A172 (cell line): ENCODE results near the gene TRPC5OS. TPM values are rescaled to one million over a fixed set of nuclear protein-coding genes. Genes with fewer than 3 reads are reported as not detected.

Source experiments
- DNase-seq: peaks from one replicate; pipeline ENCODE4 v3.0.0-alpha.2; 2015; ENCODE audit warnings: low spot score
- total RNA-seq: library from RNA; depleted of rRNA; stranded (reverse); fragments of >200 nt; shearing (Covaris generic); gene quantifications from 2 replicates; pipeline ENCODE4 v1.2.3, GENCODE V29; 2014; rRNA removed

TRPC5OS gene
- total RNA-seq, result not detected in 2 replicates

DNA sequence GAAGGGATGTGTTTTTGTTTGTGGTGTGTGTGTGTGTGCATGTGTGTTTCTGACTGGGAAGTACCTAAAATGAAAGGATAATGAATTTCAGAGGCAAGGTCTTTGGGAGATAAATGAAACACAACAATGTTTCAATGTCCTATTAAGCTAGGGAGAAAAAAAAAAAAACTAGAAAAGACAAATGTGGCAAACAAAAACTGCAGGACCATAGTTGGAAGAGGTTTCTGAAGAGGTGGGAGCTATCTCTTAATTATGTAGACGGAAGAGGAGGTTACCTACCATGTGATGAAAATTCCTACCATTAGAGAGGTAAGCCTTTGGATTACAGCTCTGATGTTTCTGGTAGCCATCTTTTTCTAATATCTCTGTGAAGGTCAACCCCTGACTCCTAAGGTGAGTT, at the start of gene TRPC5OS:
Gene TRPC5OS, plus strand, starts transcription at position 301 of the 400 bp plus-strand sequence. CDS start 25,669 bp downstream, outside the sequence.
- DNase-seq, result no peak

GRCh38 chrX:111829345-111829744, 46.6 kb upstream of the TRPC5OS start:
- DNase-seq, result no peak

GRCh38 chrX:111830571-111830970, 45.4 kb upstream of the TRPC5OS start:
- DNase-seq, result no peak

DNA sequence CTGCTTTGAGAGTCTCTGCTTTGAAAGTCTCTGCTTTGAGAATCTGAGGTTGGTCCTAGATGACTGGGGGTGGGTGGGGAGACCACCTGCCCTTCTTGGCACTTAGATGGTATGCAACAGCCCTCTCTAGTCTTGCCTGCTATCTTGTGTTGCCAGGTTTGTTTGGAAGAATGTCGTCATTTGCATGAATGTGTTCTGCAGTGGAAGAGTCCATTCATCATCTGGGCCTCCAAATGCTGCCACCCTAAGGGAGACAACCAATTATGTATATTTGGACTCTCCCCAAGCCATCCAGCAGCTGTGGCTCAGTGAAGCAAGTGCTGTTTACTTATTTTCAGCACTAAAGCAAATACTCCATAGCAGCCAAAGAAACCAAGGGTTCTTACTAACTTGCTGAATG, 44.6 kb upstream of the TRPC5OS start:
- no peak for DNase-seq

DNA sequence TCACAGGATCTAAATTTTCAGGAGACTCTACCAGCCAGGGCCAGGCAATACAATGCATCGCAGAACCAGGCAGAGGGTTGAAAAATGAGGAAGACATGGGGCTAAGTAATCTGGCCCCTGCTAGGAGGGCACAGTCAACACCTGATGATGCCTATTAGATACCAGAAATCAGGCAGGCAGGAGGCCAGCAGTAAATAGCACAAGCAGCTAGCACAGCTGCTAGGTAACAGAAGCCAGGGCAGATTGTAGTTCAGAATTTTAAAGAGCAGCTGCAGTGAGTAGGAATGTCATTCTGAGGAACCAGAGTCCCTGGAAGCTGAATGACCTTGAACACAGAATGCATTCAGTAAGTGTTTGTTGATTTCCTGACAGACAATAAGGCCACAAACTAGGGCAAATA, 38.8 kb upstream of the TRPC5OS start:
- DNase-seq, result no peak

GRCh38 chrX:111847491-111848133, 28.4 kb upstream of the TRPC5OS start:
- no peak for DNase-seq

GRCh38 chrX:111848541-111848940, 27.4 kb upstream of the TRPC5OS start:
- DNase-seq, result no peak

DNA sequence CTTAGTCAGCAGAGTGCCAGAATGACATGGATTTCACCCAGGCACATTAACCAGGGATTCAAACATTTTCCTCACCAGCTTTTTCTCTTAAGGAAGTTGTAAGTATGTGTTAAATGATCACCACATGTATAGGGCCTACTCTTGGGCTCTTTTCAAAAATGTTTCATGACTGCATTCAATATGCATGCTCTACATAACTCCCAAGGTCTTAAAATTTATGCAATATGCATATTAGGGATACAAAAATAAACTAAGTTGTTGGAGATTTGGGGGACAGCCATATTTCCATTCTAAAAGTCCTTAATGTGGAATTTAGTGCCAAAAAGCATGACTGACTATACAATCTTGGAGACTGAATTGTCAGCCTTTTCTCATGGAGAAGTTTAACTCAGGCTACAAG, 25.0 kb upstream of the TRPC5OS start:
- no peak for DNase-seq

GRCh38 chrX:111854556-111855490, 21.2 kb upstream of the TRPC5OS start:
- no peak for DNase-seq

DNA sequence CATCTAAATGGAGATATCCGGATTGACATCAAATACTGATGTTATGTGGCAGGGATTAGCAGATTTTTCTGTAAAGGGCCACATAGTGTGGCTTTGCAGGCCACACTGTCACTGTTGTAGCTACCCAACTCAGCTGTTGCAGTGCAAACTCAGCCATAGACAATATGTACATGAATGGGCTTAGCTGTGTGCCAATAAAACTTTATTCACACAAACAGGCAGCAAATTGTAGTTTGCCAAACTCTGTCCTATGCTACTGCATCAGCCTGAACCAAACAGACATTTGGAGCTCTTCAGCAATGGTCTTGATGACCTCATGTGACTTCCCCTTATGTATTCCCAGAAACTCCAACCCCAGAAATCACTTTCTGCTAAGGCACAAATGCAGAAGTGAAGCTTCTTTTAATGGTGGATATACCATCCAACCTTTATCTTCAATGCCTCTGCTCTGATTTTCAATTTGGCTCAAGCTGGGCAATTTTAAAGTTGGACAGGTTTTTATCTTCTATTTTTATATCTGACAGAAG, 18.4 kb upstream of the TRPC5OS start:
- DNase-seq, result no peak

DNA sequence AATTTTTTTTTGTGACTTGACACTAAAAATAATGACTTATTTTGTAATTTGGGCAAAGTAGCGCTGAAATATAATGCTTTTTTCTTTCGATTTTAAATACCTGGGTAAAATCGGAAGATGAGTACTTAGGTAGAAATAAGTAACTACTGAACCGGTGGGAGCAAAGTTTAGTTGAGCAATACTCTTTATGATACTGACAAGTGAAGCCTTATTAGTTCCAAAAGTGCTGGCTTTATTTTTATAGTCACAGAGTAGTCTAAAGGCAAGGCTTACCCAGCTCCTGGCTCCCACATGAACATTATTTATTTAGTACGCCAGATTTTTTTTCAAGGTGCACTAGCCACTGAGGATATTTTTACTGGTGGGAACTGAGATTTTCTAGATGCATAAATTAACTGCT, 14.4 kb upstream of the TRPC5OS start:
- no peak for DNase-seq

DNA sequence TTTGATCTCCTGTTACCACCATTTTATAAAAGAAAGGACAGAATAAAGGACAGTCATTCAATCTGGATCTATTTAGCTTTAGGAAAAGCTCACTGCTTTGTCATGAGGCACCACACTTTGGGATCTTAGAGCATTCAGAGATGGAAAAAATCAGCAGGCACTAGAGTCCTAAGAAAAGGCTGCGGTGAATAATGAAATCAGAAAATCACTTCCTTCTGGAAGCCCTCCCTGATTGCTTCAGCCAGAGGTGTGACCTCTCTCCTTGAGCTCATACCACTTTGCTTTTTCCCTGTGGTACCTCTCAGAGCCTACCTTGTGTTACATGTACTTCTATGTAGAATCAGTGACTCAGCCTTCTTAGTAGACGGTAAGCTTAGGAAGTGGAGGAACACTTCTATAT, 8.7 kb upstream of the TRPC5OS start:
- no peak for DNase-seq

DNA sequence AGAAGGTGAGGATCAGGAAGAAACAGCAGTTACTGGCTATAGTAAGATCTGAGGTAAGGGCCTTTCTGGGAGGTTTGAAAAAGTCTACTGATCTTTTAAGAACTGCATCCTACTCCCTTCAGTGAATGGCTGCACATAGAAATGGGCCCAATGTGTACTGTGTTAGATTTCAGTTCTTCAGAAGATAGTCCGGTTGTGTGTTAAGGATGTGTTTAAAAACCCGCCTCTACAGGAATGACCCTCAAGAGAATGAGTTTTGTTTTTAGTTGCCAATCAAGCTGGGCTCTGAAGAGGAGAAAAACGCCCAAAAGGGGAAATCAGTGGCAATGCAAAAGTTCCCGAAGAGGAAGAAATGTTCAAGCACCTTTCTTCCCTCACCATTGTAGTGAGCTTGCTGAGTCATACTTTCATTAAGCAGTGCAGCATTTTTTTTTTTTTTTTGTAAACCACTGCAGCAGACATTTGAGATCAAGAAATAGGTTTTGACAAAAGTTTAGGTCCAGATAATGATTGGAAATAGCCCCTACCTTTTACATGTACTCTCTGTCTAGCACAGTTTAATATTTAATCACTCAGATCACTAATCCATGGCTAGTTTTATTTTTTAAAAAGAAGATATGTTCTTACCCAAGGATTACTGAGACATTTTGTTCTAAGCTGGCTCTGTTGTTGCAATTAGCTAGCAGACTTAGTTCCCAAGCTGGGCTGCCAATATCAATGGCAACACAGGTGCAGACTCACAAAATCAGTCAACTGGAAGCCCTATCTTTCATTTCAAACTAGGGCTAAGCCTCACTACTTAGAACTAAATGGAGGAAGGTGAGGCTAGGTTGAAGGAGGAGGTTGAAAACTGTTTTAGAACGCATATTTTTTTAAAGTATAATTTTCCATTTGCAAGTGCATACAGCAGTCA, 7.0 kb upstream of the TRPC5OS start:
- DNase-seq, result no peak

- peak; percentile 1 for DNase-seq
Observed at GRCh38 chrX:111869639-111870034, 6.3 kb upstream of the TRPC5OS start.

GRCh38 chrX:111874241-111874640, 1.7 kb upstream of the TRPC5OS start:
- DNase-seq, result no peak

DNA sequence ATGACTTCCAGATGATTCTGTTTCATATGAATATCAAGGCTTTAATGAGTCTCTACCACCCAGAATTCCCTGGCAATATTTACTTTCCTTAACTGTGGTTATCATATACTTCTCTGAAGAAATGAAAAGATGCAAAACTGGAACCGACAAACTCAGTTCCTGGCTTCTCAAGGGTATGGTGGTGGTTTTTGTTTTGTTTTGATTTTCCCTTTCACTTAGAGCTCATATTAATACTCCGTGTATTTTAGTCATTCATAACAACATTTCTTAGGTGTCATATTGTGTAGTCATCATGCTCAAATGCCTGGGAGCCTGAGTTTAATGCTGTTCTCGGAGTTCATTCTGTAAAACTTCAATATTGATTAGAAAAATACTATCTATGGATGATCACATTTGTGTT, 665 bp downstream of the TRPC5OS start:
- DNase-seq, result no peak

- DNase-seq, result no peak
Observed at GRCh38 chrX:111877681-111878080, 1.7 kb downstream of the TRPC5OS start.

DNA sequence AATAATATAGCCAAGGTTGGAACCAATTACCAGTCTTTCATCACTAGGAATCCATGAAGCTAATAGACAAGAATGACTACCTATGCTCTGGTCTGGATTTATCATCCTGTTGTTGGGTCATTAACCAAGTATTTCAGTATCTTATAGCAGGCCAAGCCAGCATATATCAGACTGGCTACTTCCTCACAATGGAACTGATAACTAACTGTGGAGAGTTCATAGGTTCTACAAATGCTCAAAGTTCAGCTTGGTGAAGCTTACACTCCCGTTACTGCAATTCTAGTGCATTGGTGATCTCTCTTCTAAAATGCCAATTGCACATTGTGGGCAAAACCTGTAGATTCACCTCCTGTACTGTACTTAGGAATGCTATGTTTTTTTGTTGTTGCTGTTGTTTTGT, 4.8 kb downstream of the TRPC5OS start:
- no peak for DNase-seq

- no peak for DNase-seq
Observed at GRCh38 chrX:111881715-111882114, 5.7 kb downstream of the TRPC5OS start.

DNA sequence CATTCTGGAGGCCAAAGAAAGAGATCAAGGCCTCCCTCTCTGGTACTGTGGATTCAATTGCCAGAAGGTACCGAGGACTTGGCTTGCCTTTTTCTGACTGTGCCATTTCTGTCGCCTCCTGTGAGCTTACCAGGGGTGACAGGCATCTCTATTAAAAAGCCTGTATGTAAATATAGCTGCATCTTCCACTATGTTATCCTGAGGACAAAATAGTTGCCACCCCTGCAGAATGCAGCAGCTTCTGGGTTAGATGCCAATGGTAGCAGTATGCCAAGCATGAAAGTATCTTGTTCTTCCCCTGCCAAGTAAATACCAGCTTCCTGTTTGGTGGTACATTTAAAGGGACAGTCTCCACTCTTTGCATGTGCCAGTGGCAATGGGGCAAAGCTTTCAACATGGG, 10.7 kb downstream of the TRPC5OS start:
- DNase-seq, result no peak

- no peak for DNase-seq
Observed at GRCh38 chrX:111888600-111888999, 12.6 kb downstream of the TRPC5OS start.

DNA sequence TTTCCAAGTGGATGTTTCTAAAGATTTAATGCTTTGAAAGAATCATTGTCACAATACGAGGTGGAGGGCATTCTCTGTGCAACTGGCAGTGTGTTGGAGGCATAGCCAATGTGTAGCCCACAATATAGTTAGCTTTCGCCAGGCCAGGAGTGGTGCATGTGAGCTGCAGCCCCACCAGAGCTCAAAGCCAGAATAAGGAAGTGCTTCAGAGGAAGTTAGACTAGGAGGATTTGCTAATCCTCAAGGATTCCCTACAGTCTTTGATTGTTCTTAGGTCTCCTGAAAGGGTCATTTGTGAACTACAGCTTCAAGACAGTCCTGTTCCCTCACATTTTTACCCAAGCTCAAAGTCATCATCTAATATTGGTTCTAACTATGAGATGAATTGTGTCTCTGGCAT, 16.4 kb downstream of the TRPC5OS start:
- no peak for DNase-seq
